HG03159 (cell line): ENCODE data around the gene EPPIN.
"Not testable (repeated sequence)": the region's sequence is repeated elsewhere in the genome, so short reads cannot be mapped to it uniquely, and the experiment has no call there.

Experiments used
- ATAC-seq: cut with Tn5 transposase; IDR thresholded peaks from one replicate; pipeline ENCODE4 v1.9.1; 2021; ENCODE audit warnings: mild to moderate bottlenecking, moderate library complexity; ENCODE audit not compliant: unreplicated experiment

The EPPIN gene

GRCh38 chr20:45547206-45547770, at the start of gene EPPIN:
EPPIN (minus strand) TSS chr20:45547401; CDS start chr20:45547357, 44 bp downstream.
- ATAC-seq: no peak

- ATAC-seq: no peak
These were observed 48.0 kb upstream of the EPPIN start for GRCh38 chr20:45595235-45595634.

- no peak for ATAC-seq
These were observed 46.3 kb upstream of the EPPIN start for GRCh38 chr20:45593498-45593897.

GRCh38 chr20:45592574-45593189, 45.5 kb upstream of the EPPIN start:
- peak; percentile 63 for ATAC-seq

- ATAC-seq: no peak
These were observed 42.5 kb upstream of the EPPIN start for GRCh38 chr20:45589725-45590124.

- no peak for ATAC-seq
These were observed 41.6 kb upstream of the EPPIN start for GRCh38 chr20:45588800-45589199.

GRCh38 chr20:45585986-45586385, 38.8 kb upstream of the EPPIN start:
- not testable (repeated sequence) for ATAC-seq

GRCh38 chr20:45584294-45584693, 37.1 kb upstream of the EPPIN start:
- not testable (repeated sequence) for ATAC-seq

- ATAC-seq: no peak
These were observed 36.3 kb upstream of the EPPIN start for GRCh38 chr20:45583502-45583901.

- no peak for ATAC-seq
These were observed 34.5 kb upstream of the EPPIN start for GRCh38 chr20:45581702-45582101.

- ATAC-seq: no peak
These were observed 32.0 kb upstream of the EPPIN start, which contains the start of gene WFDC8 for GRCh38 chr20:45579184-45579583. WFDC8 (minus strand) TSS chr20:45579284; CDS start chr20:45579247, 37 bp downstream.

- no peak for ATAC-seq
These were observed 31.0 kb upstream of the EPPIN start for GRCh38 chr20:45578231-45578630.

GRCh38 chr20:45576995-45577394, 29.8 kb upstream of the EPPIN start:
- ATAC-seq: no peak

GRCh38 chr20:45575931-45576330, 28.7 kb upstream of the EPPIN start:
- ATAC-seq: no peak

GRCh38 chr20:45569650-45570049, 22.4 kb upstream of the EPPIN start:
- not testable (repeated sequence) for ATAC-seq

- ATAC-seq: no peak
These were observed 17.6 kb upstream of the EPPIN start for GRCh38 chr20:45564760-45565276.

- ATAC-seq: no peak
These were observed 8.0 kb upstream of the EPPIN start for GRCh38 chr20:45555198-45555597.

GRCh38 chr20:45552456-45552855, 5.3 kb upstream of the EPPIN start:
- no peak for ATAC-seq

GRCh38 chr20:45550765-45551164, 3.6 kb upstream of the EPPIN start:
- no peak for ATAC-seq

GRCh38 chr20:45548410-45548809, 1.2 kb upstream of the EPPIN start:
- ATAC-seq: no peak

GRCh38 chr20:45545754-45546453, 1.3 kb downstream of the EPPIN start:
- no peak for ATAC-seq

GRCh38 chr20:45545351-45545750, 1.9 kb downstream of the EPPIN start:
- no peak for ATAC-seq
